HG03039 (cell line): ENCODE data around the gene FKBP1A.

ENCODE experiments used
- ATAC-seq: cut with Tn5 transposase; IDR thresholded peaks from one replicate; pipeline ENCODE4 v1.9.1; 2021; ENCODE audit warnings: mild to moderate bottlenecking, moderate library complexity; ENCODE audit not compliant: unreplicated experiment

FKBP1A gene

GRCh38 chr20:1322511-1323245, 70.2 kb downstream of the FKBP1A start:
- ATAC-seq: no peak

GRCh38 chr20:1321654-1321939, 71.3 kb downstream of the FKBP1A start:
- ATAC-seq: no peak

- no peak for ATAC-seq
Measured at GRCh38 chr20:1320902-1321653, 71.8 kb downstream of the FKBP1A start.

GRCh38 chr20:1320016-1320415, 72.8 kb downstream of the FKBP1A start:
- ATAC-seq: no peak

GRCh38 chr20:1319462-1319861, 73.4 kb downstream of the FKBP1A start:
- no peak for ATAC-seq

GRCh38 chr20:1319051-1319450, 73.8 kb downstream of the FKBP1A start:
- no peak for ATAC-seq
